RKO (cell line): ENCODE measurements around the gene CSF1R.
"Not testable (repeated sequence)": the region's sequence is repeated elsewhere in the genome, so short reads cannot be mapped to it uniquely, and the experiment has no call there.

Experiments
- DNase-seq: peaks from one replicate; pipeline ENCODE4 v3.0.0-alpha.2; 2016; ENCODE audit warnings: low spot score

Gene CSF1R

GRCh38 chr5:150103678-150104549 is 17.6 kb upstream of the CSF1R start:
- no peak for DNase-seq

GRCh38 chr5:150101023-150101422 is 14.7 kb upstream of the CSF1R start:
- no peak for DNase-seq

- no peak for DNase-seq
Measured at GRCh38 chr5:150097152-150097551, 10.8 kb upstream of the CSF1R start.

GRCh38 chr5:150092159-150092787 is 5.9 kb upstream of the CSF1R start:
- DNase-seq: no peak

GRCh38 chr5:150085191-150085912 is 1.0 kb downstream of the CSF1R start:
- DNase-seq: no peak

GRCh38 chr5:150084754-150085153 is 1.6 kb downstream of the CSF1R start:
- DNase-seq: not testable (repeated sequence)

- DNase-seq: no peak
Measured at GRCh38 chr5:150082889-150083288, 3.5 kb downstream of the CSF1R start.

GRCh38 chr5:150082374-150082773 is 4.0 kb downstream of the CSF1R start:
- no peak for DNase-seq

- no peak for DNase-seq
Measured at GRCh38 chr5:150081541-150082283, 4.6 kb downstream of the CSF1R start.

- DNase-seq: no peak
Measured at GRCh38 chr5:150080696-150081435, 5.5 kb downstream of the CSF1R start.

GRCh38 chr5:150079909-150080461 is 6.4 kb downstream of the CSF1R start:
- DNase-seq: no peak

GRCh38 chr5:150078802-150079689 is 7.3 kb downstream of the CSF1R start:
- no peak for DNase-seq

- DNase-seq: no peak
Measured at GRCh38 chr5:150077996-150078801, 8.2 kb downstream of the CSF1R start.

- no peak for DNase-seq
Measured at GRCh38 chr5:150077060-150077459, 9.3 kb downstream of the CSF1R start.

- no peak for DNase-seq
Measured at GRCh38 chr5:150075806-150076205, 10.5 kb downstream of the CSF1R start.

GRCh38 chr5:150075233-150075632 is 11.1 kb downstream of the CSF1R start:
- DNase-seq: no peak

- DNase-seq: no peak
Measured at GRCh38 chr5:150073677-150074076, 12.7 kb downstream of the CSF1R start.

- no peak for DNase-seq
Measured at GRCh38 chr5:150073086-150073625, 13.2 kb downstream of the CSF1R start.

GRCh38 chr5:150070821-150071220 is 15.5 kb downstream of the CSF1R start:
- DNase-seq: no peak
